ENCODE data around the gene GRWD1. TPM values are rescaled to one million over a fixed set of nuclear protein-coding genes. Genes with fewer than 3 reads are reported as not detected.

The GRWD1 gene
- total RNA-seq, 1 experiment from 2014 or later = 56.7 TPM

- Histone ChIP-seq H3K27me3 (ENCODE audit: control insufficient read depth, insufficient read depth, low read length) (no peaks in the 10 kb centered on the region), H3K36me3 (ENCODE audit: control insufficient read depth, insufficient read depth, low read length) (peaks cover 3% of the 10 kb centered on the region), H3K27ac (ENCODE audit: low read length) (no peak overlapping the region), H3K4me3 (ENCODE audit: low read depth in 2 of 2, low read length in 2 of 2) (no peak overlapping the region), H3K4me1 (ENCODE audit: control insufficient read depth, insufficient read depth, low read length) (no peaks in the 10 kb centered on the region), H3K9me3 (ENCODE audit: control insufficient read depth, insufficient read depth, low read depth, low read length) (no peaks in the 10 kb centered on the region)
- CTCF ChIA-PET = no interaction called here
- TF ChIP-seq SIN3A (IDR thresholded peaks at IDR 0.05; ENCODE audit: borderline replicate concordance, insufficient read depth, low read depth, low read length) = no peak
- TF ChIP-seq TCF7L2 (IDR thresholded peaks at IDR 0.05; ENCODE audit: low read depth, low read length) = no peak
- no peak for TF ChIP-seq POLR2AphosphoS5 (IDR thresholded peaks at IDR 0.05; ENCODE audit: low read depth, low read length)
- TF ChIP-seq CTCF (IDR thresholded peaks at IDR 0.05) = no peak
- TF ChIP-seq REST (IDR thresholded peaks at IDR 0.05; ENCODE audit: insufficient read depth in 1 of 2, low read depth in 2 of 2, low read length in 1 of 2) = no peak
- no peak for DNase-seq (ENCODE audit: low read depth, low spot score)
- ATAC-seq = no peak
- intact Hi-C loops (cut with micrococcal nuclease; ENCODE audit: unreplicated experiment) (no loop called here), in situ Hi-C loops (cut with HindIII; ENCODE audit: low pct_unique_long_range_greater_than_20kb, low sequenced_read_pairs) (no loop called here)
- BruUV-seq (replicated peaks) = no TSS peak
- POLR2A ChIA-PET = interaction anchor here (0.6 kb wide), 1 partner anchor 52 kb away, joined by 10 read pairs; no protein-coding TSS in a partner anchor
Measured at GRCh38 chr19:48455908-48456562, 10.3 kb downstream of the GRWD1 start.

GRCh38 chr19:48456864-48457263 is 11.1 kb downstream of the GRWD1 start:
- no peak overlapping the region for H3K4me3 ChIP-seq (ENCODE audit: low read depth in 2 of 2, low read length in 2 of 2)
- H3K27me3 ChIP-seq (ENCODE audit: control insufficient read depth, insufficient read depth, low read length) = no peaks in the 10 kb centered on the region
- CTCF ChIA-PET = no interaction called here
- H3K36me3 ChIP-seq (ENCODE audit: control insufficient read depth, insufficient read depth, low read length) = no peaks in the 10 kb centered on the region; the same call in 1 of the 2 replicates
- BruUV-seq (replicated peaks) = no TSS peak
- DNase-seq (ENCODE audit: low read depth, low spot score) = no peak
- ATAC-seq = no peak
- POLR2A ChIA-PET = no interaction called here
- H3K9me3 ChIP-seq (ENCODE audit: control insufficient read depth, insufficient read depth, low read depth, low read length) = no peaks in the 10 kb centered on the region
- in situ Hi-C loops (cut with HindIII; ENCODE audit: low pct_unique_long_range_greater_than_20kb, low sequenced_read_pairs) = no loop called here
- no peak overlapping the region for H3K27ac ChIP-seq (ENCODE audit: low read length)
- no peaks in the 10 kb centered on the region for H3K4me1 ChIP-seq (ENCODE audit: control insufficient read depth, insufficient read depth, low read length)
- intact Hi-C loops (cut with micrococcal nuclease; ENCODE audit: unreplicated experiment) = no loop called here
- TF ChIP-seq CTCF (IDR thresholded peaks at IDR 0.05) = no peak
- no peak for TF ChIP-seq TCF7L2 (IDR thresholded peaks at IDR 0.05; ENCODE audit: low read depth, low read length)
- TF ChIP-seq REST (IDR thresholded peaks at IDR 0.05; ENCODE audit: insufficient read depth in 1 of 2, low read depth in 2 of 2, low read length in 1 of 2) = no peak
- TF ChIP-seq SIN3A (IDR thresholded peaks at IDR 0.05; ENCODE audit: borderline replicate concordance, insufficient read depth, low read depth, low read length) = no peak
- TF ChIP-seq POLR2AphosphoS5 (IDR thresholded peaks at IDR 0.05; ENCODE audit: low read depth, low read length) = no peak
